ENCODE results near the gene TSPAN9.

Gene TSPAN9

DNA sequence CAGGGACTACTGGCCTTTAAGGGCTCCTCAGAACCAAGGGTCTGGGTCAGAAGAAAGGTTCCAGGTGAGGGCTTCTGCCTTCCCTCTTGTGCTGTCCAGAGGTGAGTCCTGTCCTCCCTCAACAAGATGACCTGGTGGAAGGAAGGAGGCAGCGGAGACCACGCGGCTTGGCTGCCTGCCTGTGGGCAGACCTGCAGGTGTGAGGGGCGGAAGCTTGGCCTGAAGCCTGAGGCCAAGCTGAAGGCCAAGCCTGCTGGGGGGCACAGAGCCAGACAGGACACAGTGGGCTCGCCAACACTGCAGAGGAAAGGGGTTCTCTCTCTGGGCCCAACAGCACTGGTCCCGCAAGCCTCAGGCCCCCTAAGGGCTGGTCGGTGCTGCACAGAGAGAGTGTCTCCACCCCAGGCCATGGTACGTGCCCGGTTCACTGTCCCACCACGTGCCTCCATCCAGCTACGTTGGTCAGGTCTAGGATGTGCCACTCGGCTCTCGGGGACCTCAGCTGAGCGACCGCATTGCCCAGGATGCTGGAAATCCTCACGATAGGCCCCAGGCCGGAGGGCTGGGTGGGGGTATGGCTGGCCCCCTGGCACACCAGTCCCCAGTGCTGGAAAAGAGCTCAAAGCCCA lies 243.8 kb downstream of the TSPAN9 start:
- TF ChIP-seq, protein P1, sequence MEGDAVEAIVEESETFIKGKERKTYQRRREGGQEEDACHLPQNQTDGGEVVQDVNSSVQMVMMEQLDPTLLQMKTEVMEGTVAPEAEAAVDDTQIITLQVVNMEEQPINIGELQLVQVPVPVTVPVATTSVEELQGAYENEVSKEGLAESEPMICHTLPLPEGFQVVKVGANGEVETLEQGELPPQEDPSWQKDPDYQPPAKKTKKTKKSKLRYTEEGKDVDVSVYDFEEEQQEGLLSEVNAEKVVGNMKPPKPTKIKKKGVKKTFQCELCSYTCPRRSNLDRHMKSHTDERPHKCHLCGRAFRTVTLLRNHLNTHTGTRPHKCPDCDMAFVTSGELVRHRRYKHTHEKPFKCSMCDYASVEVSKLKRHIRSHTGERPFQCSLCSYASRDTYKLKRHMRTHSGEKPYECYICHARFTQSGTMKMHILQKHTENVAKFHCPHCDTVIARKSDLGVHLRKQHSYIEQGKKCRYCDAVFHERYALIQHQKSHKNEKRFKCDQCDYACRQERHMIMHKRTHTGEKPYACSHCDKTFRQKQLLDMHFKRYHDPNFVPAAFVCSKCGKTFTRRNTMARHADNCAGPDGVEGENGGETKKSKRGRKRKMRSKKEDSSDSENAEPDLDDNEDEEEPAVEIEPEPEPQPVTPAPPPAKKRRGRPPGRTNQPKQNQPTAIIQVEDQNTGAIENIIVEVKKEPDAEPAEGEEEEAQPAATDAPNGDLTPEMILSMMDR (conservative IDR thresholded peaks at IDR 0.05; ENCODE audit: low read depth, low read length): no peak
- DNase-seq (ENCODE audit: low read depth): no peak
- no peak overlapping the region for H3K4me3 ChIP-seq (ENCODE audit: low read depth, low read length)

DNA sequence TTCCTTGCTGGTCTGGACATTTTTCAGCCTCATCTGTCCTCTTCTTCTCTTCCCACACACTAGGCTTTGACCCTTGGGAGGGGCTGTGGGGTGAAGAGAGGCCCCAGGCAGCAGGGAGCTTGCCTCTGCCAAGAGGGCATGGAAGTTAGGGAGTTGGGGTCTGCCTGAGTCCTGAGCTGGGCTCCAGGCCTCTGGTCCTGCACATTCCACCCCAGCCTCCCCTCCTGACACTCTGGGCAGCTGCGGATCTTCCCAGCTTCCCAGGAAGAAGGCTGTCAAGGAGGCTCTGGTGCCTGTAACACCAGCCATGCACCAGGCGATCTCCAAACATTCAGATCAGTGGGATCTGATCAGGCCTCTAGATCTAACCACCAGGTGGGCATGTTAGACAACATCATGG lies 244.7 kb downstream of the TSPAN9 start:
- TF ChIP-seq, protein P1 (conservative IDR thresholded peaks at IDR 0.05; ENCODE audit: low read depth, low read length): no peak

DNA sequence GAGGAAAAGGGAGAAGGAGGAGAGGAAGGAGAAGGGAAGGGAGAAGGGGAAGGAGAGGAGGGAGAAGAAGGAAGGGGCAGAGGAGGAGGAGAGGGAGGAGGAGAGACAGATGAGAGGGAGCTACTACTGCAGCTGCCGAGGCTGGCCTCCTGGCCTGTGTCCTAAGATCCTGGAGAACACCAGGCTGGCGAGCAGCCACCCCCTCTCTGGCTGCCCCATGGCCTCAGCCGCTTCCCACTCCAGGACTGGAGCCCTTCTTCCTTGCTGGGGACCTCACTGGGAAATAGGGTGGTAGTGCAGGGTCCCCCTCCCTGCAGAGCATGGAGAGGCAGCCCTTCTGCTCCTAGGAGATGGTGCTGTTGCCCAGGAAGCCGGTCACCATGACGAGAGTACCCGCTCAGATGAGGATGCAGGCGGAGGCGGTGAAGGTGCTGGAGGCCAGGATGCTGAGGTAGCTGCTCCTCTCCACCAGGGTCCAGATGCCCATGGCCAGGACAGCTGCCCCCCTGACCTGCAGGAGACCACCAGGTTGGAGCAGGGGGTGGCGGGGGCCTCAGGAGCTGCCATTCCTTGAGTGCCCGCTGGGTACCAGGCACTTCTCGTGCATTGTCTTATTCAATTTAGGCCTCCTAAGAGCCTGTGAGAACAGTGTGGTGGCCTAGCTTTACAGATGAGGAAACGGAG lies 246.0 kb downstream of the TSPAN9 start:
- no peak for DNase-seq (ENCODE audit: low read depth)
- TF ChIP-seq, protein P1 (conservative IDR thresholded peaks at IDR 0.05; ENCODE audit: low read depth, low read length): no peak
- no peak overlapping the region for H3K4me3 ChIP-seq (ENCODE audit: low read depth, low read length)

More for the DNA sequence above, 244.7 kb downstream of the TSPAN9 start:
- no peak overlapping the region for H3K4me3 ChIP-seq (ENCODE audit: low read depth, low read length)
- no peak for DNase-seq (ENCODE audit: low read depth)

DNA sequence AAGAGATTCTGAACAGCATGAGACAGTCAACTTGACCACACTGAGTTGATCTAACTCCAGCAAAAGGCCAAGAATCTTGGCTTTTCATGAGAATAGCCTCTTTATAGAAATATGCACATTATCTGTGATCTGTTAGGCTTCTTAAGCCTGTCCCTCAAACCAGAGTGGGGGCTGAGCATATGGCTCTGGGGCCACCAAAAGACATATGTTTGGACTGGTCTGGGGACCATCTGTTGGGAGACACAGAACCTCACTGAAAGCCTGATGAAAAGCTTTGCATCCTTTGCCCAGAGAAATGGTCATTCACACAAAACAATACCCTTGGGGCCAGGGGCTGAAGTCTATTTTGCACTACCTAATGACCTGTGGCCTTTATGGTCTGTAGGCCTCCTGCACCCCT lies 248.6 kb downstream of the TSPAN9 start:
- no peak for DNase-seq (ENCODE audit: low read depth)
- TF ChIP-seq, protein P1 (conservative IDR thresholded peaks at IDR 0.05; ENCODE audit: low read depth, low read length): no peak
- H3K4me3 ChIP-seq (ENCODE audit: low read depth, low read length): no peak overlapping the region

DNA sequence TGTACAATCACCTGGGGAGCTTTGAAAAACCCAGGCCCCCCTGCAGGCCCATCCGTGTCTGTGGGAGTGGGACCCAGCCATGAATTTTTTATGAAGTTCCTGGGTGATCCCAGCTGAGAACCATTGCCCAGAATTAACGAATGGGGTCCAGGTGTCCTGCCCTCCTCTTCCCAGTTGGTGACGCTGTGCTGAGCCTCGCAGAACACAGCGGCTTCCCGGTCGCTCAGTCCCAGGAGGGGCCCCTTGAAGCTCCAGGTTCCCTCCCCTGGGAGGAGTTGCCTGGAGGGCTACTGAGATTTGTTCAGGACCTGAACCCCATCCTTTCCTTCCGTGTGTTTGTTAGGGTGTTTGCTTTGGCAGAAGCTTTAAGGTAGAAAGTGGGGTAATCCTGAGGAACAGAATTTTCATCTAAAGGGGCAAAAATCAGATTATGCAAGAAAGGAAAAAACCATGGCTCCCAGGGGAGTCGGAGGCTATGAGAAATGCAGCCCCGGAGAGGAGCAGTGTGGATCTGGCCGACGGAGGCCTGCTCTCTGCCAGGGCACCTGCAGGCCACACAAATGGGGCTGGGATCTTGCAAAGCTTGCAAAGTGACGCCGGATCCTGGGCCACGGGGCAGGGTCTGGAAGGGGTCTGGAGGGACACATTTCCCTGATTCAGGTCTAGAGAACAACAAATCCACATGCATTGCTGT lies 249.1 kb downstream of the TSPAN9 start:
- DNase-seq (ENCODE audit: low read depth): no peak
- H3K4me3 ChIP-seq (ENCODE audit: low read depth, low read length): no peak overlapping the region
- TF ChIP-seq, protein P1 (conservative IDR thresholded peaks at IDR 0.05; ENCODE audit: low read depth, low read length): no peak

DNA sequence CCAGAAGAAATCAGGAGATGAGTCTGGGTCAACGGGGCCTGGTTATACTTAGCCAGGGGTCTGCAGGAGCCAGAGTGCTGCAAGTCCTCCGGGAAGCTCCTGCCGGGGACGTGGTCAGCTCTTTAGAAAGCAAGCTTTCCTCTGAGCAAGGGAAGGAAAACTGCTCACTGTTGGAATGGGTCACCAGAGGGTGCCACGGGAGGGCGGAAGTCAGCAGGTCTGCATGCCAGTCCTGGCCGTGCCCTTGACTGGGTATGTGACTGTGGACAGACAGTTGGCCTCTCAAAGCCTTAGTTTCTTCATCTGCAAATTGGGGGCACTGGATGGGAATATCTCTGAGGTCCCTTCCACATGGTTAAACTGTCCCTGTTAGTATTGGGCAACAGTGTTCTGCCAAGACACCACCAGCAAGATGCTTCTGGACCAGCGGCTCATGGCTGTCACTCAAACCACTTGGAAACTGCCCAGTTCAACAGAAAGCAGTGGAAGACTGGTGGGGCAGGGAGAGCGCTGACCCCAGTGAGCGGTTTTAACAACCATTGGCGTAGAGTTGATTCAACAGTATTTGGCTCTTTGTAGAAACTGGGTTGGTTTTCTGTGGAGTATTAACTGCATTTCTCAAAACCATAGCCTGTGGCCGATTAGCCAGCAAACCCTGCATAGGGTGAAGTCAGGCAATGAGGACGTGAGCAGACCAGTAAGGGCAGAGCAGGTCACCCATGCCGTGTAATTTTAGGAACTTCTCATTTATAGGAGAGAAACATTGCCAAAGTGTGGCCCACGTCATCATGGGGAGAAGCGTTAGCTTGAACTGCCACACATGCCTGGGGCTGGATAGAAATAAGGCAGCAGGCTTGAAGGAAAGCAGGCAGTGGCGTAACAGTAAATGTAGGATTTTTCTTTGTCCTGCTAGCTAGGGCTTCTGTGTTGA lies 249.9 kb downstream of the TSPAN9 start:
- no peak for DNase-seq (ENCODE audit: low read depth)
- H3K4me3 ChIP-seq (ENCODE audit: low read depth, low read length): no peak overlapping the region
- TF ChIP-seq, protein P1 (conservative IDR thresholded peaks at IDR 0.05; ENCODE audit: low read depth, low read length): no peak
